ENCODE data around the gene ZC3H14. TPM values are rescaled to one million over a fixed set of nuclear protein-coding genes. Genes with fewer than 3 reads are reported as not detected.
"Not testable (repeated sequence)": the region's sequence is repeated elsewhere in the genome, so short reads cannot be mapped to it uniquely, and the experiment has no call there.

The ZC3H14 gene
- total RNA-seq, 4 donors from 2014 or later: 62.9 to 93.3 (median 65.9) TPM

DNA sequence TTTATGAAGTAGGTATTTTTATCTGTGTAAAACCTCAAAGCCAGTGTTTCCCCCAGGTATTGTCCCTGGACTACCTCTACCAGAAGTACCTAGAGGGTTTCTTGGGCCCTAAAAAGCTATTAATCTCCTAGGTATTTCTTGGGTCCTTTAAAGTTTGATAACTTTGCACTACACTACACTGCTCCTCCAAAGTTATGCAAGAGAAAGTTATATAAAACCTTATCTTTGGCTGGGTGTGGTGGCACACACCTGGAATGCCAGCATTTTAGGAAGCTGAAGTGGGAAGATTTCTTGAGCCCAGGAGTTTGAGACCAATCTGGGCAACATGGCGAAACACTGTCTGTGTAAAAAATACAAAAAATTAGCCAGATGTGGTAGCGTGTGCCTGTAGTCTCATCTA, 42.9 kb upstream of the ZC3H14 start:
- Histone ChIP-seq H3K4me1 (peaks cover 0 to 9% (median 0%) of the 10 kb centered on the region in 4 donors), H3K27ac (no peak overlapping the region), H3K36me3 (no peaks in the 10 kb centered on the region), H3K27me3 (no peaks in the 10 kb centered on the region), H3K4me3 (no peak overlapping the region), H3K9me3 (no peaks in the 10 kb centered on the region)
- TF ChIP-seq CTCF (IDR thresholded peaks at IDR 0.05) (no peak), POLR2A (IDR thresholded peaks at IDR 0.05) (no peak)
- no peak for DNase-seq

DNA sequence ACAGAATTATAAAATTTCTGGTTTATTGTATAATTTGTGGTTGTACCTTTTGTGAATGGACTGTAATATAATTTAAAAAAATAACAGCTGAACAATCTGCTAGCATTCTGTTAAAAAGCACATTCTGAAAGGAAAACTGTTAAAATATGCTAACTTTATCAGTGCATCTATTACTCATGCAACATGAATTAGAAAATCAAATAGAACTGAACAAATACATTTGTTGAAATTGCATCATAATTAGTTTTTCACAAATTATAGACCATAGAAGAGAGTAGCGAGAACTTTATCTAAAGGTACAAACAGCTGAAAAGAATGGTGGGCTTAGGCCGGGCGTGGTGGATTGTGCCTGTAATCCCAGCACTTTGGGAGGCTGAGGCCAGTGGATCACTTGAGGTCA, 41.0 kb upstream of the ZC3H14 start:
- Histone ChIP-seq H3K36me3 (no peaks in the 10 kb centered on the region), H3K4me1 (peaks cover 0 to 9% (median 0%) of the 10 kb centered on the region in 4 donors), H3K4me3 (no peak overlapping the region), H3K27me3 (no peaks in the 10 kb centered on the region), H3K27ac (no peak overlapping the region), H3K9me3 (no peaks in the 10 kb centered on the region)
- DNase-seq: no peak
- TF ChIP-seq CTCF (IDR thresholded peaks at IDR 0.05): no peak

DNA sequence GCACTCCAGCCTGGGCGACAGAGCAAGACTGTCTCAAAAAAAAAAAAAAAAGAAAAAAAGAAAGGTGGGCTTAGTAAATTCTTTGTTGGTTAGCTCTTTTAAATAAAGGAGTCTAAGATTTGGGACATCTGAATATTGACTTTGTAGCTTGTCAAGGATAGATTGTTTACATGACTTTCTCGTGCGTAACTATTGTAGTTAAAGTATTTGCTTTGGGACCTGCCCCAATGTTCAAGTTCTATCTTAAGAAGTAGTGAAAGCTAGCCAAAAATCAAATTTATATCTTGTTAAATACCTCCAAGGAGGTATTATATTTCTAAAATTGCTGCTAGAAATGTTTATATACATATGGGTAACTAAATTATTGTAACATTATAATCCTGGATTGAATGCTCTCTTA, 40.4 kb upstream of the ZC3H14 start:
- DNase-seq: no peak
- TF ChIP-seq CTCF (IDR thresholded peaks at IDR 0.05) (no peak), POLR2A (IDR thresholded peaks at IDR 0.05) (no peak)
- Histone ChIP-seq H3K4me3 (no peak overlapping the region), H3K27me3 (no peaks in the 10 kb centered on the region), H3K9me3 (no peaks in the 10 kb centered on the region), H3K27ac (no peak overlapping the region), H3K36me3 (no peaks in the 10 kb centered on the region), H3K4me1 (peaks cover 0 to 9% (median 0%) of the 10 kb centered on the region in 4 donors)

DNA sequence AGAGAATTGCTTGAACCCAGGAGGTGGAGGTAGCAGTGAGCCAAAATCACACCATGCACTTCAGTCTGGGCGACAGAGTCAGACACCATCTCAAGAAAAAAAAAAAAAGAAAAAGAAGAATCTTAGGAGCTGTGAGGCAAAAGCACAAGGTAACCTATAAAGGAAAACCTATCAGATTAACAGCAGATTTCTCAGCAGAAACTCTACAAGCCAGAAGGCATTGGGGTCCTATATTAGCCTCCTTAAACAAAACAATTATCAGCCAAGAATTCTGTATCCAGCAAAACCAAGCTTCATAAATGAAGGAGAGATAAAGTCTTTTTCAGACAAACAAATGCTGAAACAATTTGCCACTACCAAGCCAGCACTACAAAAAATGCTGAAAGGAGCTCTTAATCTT, 32.9 kb upstream of the ZC3H14 start:
- DNase-seq, H3K4me1 ChIP-seq, H3K9me3 ChIP-seq, H3K27ac ChIP-seq, H3K27me3 ChIP-seq, H3K4me3 ChIP-seq, H3K36me3 ChIP-seq: not testable (repeated sequence)

DNA sequence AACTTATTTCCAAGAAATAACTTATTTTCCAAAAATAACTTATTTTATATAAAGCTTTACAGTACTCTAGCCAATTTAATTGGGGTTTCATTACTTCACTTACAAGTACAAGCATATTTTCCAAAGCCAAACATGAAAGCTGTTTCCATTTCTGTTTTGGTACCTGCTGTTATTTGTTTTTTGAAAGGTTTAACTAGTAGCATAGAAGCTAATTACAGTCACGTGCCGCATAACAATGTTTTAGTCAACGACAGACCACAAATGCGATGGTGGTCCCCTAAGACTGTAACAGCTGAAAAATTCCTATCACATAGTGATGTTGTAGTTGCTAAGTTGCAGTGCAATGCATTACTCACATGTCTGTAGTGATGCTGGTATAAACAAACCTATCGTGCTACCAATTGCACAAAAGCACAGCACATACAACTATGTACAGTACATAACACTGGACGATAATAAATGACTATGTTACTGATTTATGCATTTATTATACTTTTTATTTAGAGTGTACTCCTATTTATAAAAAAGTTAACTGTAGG, 29.7 kb upstream of the ZC3H14 start:
- Histone ChIP-seq H3K9me3 (no peaks in the 10 kb centered on the region), H3K36me3 (no peaks in the 10 kb centered on the region), H3K27ac (no peak overlapping the region), H3K27me3 (no peaks in the 10 kb centered on the region), H3K4me3 (no peak overlapping the region), H3K4me1 (peaks cover 0 to 22% (median 2%) of the 10 kb centered on the region in 4 donors)
- TF ChIP-seq POLR2A (IDR thresholded peaks at IDR 0.05) (no peak), CTCF (IDR thresholded peaks at IDR 0.05) (no peak)
- no peak for DNase-seq

- peak overlapping the region in 3 of 4 donors; percentile 50 to 70 (median 67) for H3K27ac ChIP-seq
These were observed 27.7 kb upstream of the ZC3H14 start for GRCh38 chr14:88535149-88535548.

More at GRCh38 chr14:88535149-88535548, 27.7 kb upstream of the ZC3H14 start:
- DNase-seq: peak in 1 of 3 donors; percentile 71
- H3K4me1 ChIP-seq: peaks cover 0 to 22% (median 2%) of the 10 kb centered on the region in 4 donors
- no peaks in the 10 kb centered on the region for H3K36me3 ChIP-seq
- no peak for TF ChIP-seq POLR2A (IDR thresholded peaks at IDR 0.05)
- TF ChIP-seq CTCF (IDR thresholded peaks at IDR 0.05): peak in 4 of 6 experiments; percentile 15 to 84 (median 78)
- H3K27me3 ChIP-seq: no peaks in the 10 kb centered on the region
- H3K9me3 ChIP-seq: no peaks in the 10 kb centered on the region
- H3K4me3 ChIP-seq: no peak overlapping the region

Measured in Peyer's patch (tissue), 4 donors.